DMS79 (cell line): ENCODE measurements around the gene PPFIA4.

Experiments
- DNase-seq: peaks from one replicate; lab custom pipeline; 2025; lab: John Stamatoyannopoulos, UW

Gene PPFIA4

DNA sequence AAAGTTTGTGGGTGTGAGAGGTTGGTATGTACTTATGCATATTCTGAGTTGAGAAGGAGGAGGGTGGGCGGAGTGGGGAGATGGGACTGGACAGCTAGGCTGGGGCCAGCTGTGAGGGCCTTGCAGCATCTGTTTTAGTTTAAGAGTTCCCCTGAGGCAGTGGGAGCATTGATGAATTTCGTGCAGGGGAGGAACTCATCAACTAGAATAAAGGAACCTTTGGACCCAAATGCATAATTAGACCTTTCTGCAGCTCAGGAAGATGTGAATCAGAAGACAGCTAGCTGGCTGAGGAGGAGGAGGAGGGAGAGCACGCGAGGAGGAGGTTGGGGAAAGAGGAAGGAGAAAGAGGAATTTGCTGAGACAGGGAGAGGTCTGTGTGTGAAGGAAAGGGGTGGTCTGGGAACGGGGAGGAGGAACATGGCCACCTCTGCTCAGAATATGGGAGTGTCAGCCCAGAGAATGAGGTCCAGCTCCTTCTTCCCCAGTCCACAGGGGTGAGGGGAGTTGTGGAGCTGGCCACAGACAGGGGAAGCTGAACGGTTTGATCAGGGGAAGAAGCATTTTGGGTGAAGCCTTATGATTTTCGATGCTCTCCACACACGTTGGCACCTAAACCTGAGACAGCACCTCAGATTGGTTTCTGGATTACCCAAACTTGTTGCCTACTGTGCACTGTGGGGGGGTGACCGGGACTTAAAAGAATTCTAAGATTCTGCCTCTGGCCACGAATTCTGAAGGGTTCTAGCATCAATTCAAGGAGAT is 31.8 kb downstream of the PPFIA4 start:
- no peak for DNase-seq

DNA sequence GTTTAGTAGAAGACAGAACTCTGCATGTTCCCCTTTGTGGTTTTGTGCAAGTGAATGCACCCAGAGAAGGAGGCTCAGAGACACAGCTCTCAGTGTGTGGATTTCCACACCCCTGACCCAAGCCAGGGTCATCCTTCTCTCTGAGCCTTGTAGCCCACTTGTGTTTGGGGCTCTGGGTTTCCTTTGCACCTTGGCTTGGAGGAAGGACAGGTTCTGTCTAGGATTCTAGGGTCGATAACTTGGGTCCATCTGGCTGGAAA is 32.3 kb downstream of the PPFIA4 start:
- DNase-seq: no peak

DNA sequence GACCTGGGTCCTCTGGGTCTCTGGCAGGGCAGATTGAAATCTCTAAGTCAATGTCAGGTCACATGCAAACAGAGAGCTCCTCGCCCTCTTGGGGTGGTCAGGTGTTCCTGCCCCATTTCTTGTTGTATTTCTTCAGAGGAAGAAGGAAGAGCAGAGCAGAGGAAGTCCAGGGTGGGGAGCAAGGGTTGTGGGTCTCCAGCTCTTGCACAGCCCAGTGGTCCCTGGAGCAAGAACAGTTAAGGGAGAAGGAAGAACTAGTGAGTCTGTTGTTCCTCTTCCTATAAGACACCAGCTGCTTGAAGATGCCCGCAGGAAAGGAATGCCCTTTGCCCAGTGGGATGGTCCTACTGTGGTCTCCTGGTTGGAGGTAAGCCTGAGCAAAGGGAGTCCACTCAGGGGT is 33.2 kb downstream of the PPFIA4 start:
- DNase-seq: no peak

- no peak for DNase-seq
These were observed 33.8 kb downstream of the PPFIA4 start for GRCh38 chr1:203060115-203060514.

DNA sequence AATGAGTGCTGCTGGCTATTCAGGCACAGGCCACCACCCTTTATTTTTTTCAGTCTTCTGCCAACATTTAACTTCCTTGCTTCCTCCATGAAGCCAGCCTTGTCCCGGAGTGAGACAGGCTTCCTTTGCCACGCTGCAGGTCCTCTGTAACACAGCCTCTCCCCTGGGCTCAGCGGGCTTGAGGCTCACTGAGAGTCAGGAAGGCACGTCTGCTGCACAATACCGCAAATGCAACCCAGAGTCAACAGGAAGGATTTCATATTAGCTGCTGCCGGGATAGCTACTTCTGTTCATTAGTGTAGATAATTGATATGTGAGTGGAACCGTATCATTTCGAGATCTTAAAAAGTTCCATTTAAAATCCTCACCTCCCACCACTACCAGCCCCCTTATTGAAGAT is 37.0 kb downstream of the PPFIA4 start:
- no peak for DNase-seq

DNA sequence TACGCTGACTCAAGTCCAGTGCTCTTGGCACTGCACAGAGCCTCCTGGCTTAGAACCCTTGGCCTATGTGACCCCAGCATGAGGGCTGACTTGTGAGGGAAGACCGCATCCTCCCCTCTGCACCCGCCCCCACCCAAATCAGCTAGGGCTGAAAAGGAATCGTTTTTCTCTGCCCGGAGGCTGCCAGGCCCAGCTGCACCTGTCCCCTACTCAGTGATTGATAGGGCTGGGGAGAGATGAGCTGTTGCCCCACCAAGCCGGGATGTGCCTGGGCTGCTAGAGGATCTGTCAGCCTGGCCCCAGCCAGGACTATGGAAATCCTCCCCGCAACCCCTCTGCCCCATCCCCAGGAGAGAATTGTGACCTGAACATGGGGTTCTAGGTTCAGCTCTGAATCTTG is 38.9 kb downstream of the PPFIA4 start:
- DNase-seq: no peak

DNA sequence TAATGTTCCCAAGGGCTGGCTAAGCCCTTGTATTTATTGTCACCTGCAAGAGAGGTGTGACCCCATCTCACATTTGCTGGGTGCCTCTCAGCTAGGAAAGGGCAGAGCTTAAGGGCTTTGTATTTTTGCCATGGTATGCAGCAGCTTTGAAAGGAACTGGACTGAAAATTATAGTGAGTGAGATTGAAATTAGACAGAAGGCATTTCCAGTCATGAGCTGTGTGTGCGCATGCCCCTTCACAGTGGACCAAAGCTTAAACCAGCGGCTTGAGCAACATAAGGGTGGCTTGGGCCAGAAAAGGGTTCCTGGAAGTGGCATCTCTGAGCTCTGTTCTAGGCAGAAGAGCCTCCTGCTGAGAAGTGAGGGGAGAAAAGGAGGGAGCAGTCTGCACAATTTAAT is 39.7 kb downstream of the PPFIA4 start:
- no peak for DNase-seq

DNA sequence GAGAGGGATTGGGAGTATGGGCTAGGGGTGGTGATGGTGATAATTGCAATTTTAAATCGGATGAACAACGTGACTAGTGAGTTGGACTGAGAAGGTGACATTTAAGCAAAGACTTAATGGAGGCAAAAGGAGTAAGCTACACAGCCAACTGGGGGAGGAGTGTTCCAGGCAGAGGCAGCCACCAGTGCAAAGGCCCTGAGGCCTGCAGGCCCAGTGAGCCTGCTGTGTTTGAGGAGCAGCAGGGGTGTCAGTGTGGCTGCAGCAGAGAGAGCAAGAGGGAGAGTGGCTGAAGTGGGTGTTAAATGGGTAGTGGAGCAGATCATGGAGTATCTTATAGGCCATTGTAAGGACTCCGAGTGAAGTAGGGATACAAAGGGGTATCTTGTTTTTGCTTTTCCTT is 40.7 kb downstream of the PPFIA4 start:
- DNase-seq: no peak

- no peak for DNase-seq
These were observed 42.9 kb downstream of the PPFIA4 start for GRCh38 chr1:203069030-203069747.

DNA sequence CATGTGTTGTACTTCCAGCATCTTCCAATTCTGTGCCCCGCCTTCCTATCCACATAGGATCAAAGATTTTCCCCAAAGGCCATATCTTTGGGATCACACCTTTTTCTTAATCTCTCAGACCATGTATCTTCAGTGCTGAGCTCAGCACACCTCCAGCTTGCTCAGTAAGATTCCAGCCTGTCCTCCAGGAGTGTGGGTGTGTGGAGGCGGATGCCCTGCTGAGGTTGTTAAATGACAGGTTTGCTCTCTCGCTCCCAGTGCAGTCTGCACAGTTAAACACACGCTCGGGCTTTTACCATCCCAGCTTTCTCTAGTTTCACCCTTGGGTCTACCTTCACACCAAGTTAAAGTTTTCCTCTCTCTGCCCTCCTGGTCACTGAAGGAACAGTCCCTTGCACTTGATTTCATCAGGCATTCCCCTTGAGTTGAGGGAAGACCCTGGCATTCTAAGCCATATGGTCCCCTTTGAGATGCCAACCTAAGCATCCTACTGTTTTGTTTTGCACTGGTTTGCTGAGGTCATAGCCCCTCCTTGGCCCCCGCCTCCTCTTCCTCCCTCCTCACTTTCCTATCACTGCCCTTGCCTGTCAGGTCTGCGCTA is 45.8 kb downstream of the PPFIA4 start:
- DNase-seq: no peak

- DNase-seq: no peak
These were observed 46.6 kb downstream of the PPFIA4 start for GRCh38 chr1:203072911-203073310.

GRCh38 chr1:203073469-203073868 is 47.2 kb downstream of the PPFIA4 start:
- no peak for DNase-seq

- DNase-seq: no peak
These were observed 48.3 kb downstream of the PPFIA4 start for GRCh38 chr1:203074610-203075009.

DNA sequence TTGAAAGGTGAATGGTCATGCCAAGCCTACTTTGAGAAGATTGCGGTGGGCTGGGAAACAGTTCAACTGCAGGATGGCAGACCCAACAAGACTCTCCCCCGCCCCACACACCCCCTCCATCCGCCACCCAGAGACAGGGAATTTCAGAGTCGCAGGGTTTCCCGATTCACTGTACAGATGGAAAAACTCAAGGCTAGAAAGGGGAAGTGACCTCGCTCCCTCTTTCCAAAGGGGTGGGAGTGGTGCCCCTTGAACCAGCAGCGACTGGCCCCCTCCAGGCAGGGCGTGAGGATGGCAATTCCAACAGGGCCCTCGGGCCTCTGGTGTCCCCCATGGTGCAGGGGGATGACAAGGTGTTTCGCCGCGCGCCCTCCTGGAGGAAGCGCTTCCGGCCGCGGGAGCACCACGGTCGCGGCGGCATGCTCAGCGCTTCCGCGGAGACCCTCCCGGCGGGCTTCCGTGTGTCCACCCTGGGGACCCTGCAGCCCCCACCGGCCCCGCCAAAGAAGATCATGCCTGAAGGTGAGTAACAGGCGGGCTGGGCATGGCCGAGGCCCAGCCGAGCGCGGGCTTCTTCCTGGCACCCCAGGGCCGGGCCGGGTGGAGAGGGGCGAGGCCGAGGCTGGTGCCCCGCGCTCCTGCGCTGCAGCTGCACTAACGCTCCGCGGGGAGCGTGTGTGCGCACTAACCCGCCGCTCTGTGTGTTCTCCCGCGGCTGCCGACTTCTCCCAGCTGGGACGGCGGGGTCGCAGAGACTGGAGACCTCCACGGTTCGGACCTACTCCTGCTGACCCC is 49.1 kb downstream of the PPFIA4 start:
- DNase-seq: no peak

- no peak for DNase-seq
These were observed 49.8 kb downstream of the PPFIA4 start for GRCh38 chr1:203076031-203076511.

DNA sequence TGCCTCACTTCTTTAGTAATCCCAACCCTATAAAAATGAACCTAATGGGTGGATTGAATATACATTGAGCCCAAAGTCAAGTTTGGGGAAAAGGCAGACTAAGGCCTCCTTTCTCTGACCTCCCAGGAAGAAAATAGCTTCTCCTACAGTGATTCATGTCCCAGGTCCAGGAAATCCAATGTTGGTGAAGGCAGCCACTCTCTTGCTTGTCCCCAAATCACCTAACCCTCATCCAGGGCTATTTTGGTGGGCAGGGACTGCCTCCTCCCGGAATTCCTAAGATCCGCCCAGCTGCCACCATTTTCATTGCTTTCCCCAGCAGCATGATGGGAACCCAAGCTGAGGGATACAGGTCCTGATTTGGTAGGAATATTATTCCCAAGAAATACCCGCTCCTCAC is 51.1 kb downstream of the PPFIA4 start:
- DNase-seq: no peak

- no peak for DNase-seq
These were observed 51.7 kb downstream of the PPFIA4 start for GRCh38 chr1:203077956-203078355.

GRCh38 chr1:203078478-203078877 is 52.2 kb downstream of the PPFIA4 start:
- DNase-seq: no peak

- DNase-seq: no peak
These were observed 54.2 kb downstream of the PPFIA4 start for GRCh38 chr1:203080456-203080855.

DNA sequence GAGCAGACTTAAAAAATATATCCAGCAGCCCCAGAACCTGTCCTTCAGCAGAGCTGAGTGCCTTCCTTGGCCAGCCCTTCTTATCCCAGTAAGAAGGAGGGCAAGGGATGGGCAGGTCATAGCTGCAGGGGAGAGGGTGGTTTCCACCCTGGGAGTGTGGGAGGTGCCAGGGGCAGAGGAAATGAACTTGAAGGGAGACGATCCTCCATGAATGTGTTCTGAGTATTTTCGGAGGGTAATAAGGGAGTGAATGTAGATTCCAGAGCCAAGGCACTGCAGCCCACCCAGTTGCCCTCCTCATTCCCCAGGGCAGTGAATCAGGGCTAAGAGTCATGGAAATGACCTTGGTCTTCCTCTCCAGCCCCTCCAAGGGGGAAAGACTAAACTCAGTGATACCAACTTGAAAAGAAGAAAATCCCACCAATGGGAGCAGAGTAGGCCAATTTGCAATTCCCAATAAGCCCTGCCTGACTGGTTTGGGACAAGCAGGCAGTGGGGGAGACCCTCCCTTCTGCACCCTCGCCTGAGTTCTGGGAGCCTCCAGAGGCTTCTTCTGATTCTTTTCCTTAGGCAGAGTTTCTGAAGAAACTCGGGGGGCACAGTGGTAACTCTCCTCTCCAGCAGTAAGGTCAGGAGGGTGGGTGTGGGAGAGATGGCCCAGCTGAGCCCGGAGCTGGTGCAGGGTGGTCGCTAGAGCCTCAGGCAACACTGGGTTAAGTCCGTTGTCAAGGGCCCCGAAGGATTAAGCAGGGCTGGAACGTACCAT is 55.4 kb downstream of the PPFIA4 start:
- no peak for DNase-seq

DNA sequence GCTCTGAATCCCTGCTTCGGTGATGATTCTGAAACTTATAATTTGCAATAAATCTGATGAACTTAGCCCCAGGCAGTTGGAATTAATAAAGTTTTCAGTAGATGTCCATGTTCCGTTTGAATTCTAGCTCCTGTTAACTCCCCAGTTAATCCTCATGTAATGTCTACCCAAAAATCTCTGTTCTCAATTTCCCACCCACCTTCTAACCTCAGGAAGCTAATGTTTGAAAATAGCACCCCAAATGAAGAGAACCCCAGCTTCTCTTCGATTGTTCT is 55.9 kb downstream of the PPFIA4 start:
- no peak for DNase-seq
